NOMO-1 treated with DMSO at 0.1 percent for 48 hours (cell line): Measurements from ENCODE around the gene RAP1A.
A peak's percentile ranks its signal among the peaks of the same experiment; 100 is the strongest.

Experiments
- DNase-seq: peaks from one replicate; lab custom pipeline; 2025; ENCODE audit not compliant: unreplicated experiment; lab: John Stamatoyannopoulos, UW

Gene RAP1A

DNA sequence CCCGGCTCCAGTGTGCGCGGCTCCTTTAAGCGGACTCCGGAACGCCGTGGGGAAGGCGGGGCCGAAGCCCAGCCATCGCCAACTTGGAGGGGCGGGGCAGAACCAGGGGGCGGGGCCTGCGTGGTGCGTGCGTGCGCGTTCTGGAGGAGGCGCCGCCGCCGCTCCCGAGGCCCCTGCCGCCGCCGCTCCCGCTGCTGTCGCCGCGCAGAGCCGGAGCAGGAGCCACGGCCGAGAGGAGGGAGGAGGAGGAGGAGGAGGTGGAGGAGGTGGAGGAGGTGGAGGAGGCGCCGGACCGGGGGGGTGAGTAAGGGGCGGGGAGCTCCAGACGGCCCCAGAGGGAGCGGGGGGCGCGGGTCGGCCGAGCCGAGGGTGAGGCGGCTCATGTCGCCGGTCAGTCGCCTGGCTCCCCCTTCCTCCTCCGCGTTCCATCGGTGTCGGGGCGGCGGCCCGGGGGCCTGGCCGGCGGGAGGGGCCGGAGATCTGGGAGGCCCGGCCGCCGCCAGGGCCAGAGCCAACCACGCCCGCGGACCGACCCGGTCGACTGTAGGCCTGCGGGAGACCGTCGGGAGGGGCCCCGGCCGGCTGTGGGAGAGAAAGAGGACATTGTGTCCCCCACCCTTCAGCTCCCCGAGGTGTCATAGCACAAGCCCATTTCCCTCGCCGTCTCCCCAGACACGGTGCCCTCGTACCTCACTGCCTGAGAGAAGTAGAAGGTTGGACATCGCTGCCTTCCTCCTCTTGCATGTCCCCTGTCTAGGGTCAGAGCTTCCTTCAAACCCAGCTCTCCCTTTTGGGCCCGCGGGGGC, at the start of gene RAP1A:
Gene RAP1A, plus strand, starts transcription at position 155 of the 806 bp plus-strand sequence. CDS start 71,572 bp downstream, outside the sequence.
- DNase-seq = peak; percentile 78

DNA sequence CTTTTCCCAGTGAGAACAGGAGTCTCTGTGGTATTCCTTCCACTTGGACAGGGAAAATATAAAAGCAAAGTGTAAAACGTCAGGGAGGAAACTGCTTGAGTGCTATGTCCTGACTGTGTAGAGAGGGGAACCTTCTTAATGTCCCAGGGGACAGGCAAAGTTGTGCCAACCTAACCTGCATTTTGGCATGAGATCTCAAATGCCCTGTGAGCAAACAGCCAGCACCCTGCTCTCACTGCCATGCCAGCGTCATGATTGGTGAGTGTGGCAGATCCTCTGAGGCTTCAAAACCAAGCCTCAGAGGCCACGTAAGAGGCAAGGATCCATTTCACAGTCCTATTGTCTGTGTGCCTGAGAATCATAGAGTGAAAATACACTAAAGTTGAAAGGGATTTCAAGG, 49.7 kb upstream of the RAP1A start:
- DNase-seq = no peak

DNA sequence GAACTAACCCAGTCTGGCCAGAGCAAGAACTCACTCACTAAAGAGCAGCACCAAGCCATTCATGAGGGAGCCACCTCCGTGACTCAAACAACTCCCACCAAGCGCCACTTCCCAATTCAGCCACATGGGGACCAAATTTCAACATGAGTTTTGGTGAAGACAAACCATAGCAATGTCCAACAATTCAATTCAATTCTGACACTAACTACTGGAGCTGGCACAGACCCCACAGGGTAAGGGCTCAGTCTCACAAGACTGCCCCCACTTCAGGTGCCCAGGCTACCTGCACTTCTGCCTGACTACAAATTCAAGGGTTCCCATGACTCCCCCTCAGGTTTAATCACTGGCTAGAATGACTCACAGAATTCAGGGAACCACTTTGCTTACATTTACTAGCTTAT, 48.8 kb upstream of the RAP1A start:
- peak; percentile 36 for DNase-seq

DNA sequence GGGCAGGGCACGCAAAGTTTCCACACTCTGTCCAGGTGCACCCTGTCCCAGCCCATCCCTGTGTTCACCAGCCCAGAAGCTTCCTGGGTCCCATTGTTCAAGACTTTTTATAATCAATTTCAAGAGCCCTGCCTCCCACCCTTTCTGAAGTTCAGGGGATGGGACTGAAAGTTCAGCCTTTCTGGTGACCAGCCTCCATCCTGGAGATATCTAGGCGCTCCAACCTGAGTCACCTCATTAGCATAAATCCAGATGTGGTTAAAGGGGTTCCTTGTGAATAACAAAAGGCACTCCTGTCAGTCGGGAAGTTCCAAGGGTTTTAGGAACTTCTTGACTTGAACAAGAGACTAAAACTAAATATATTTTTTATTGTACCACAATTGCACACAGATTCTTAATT, 48.4 kb upstream of the RAP1A start:
- no peak for DNase-seq

DNA sequence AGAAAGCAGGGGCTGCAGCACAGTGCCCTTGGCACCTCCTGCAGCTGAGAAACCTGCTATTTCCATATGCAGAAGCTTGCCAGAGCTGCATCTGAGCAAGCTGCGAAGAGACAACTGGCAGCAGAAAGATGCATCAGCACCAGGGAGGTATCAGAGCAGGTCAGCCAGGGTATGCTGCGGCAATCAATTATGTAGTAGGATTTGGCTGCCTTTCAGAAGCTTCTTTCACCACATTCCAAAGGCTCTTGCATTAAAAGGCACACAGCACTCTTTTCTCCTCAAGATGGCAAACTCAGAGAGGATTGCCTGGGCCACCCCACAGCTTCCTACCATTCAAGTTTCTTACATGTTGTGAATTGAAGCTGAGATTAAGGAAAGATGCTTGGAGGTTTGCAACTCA, 47.6 kb upstream of the RAP1A start:
- DNase-seq = no peak

DNA sequence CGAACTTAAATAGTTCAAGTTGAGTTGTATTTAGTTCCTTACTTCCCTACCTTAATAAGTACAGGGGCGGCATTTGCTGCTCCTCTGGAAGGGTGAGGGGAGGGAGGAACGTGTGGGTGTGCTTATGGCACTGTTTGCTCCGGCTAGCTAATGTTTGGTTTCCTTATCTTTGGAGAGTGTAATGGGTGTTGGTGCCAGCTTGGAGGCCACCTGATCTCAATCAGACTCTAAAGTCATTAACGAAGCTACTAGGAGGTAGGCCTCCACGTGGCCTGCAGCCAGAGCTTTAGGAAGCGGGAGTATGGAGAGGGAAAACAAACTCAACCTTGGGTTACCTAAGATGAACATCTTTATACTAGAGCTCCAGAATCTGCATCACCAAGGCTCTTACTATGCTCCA, 43.0 kb upstream of the RAP1A start:
- no peak for DNase-seq

DNA sequence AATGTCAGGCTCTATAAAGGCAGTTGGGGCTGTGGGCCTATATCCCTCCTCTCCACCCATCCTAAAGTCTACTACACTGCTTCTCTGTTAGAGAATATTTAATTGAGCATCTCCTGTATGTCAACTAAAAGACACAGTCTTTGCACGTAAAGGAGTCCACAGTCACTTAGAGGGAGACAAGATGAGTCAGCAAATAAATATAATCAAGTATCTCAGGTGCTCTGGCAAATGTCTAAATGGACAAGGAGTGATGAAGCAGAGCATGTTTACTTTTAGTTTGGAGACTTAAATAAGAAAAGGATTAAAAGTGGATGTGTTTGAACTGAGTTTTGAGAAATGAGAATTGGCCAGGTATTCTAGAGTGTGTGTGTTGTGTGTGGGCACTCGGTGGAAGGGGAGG, 41.8 kb upstream of the RAP1A start:
- no peak for DNase-seq

DNA sequence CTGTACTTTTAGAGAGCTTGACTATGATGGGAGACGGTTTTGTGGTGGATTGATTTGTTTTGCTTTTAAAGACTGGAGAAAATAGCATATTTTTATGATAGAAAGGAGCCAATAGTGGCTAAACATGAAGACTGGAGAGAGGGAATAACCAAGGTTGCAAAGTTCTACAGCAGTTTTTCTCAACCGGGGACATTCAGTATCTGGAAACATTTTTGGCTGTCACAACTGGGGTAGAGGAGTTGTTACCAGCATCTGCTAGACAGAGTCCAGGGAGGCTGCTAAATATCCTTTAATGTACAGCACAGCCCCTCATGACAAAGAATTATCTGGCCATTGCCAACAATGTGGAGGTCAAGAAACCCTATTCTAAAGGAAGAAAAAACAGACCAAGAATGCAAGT, 38.4 kb upstream of the RAP1A start:
- DNase-seq = no peak

DNA sequence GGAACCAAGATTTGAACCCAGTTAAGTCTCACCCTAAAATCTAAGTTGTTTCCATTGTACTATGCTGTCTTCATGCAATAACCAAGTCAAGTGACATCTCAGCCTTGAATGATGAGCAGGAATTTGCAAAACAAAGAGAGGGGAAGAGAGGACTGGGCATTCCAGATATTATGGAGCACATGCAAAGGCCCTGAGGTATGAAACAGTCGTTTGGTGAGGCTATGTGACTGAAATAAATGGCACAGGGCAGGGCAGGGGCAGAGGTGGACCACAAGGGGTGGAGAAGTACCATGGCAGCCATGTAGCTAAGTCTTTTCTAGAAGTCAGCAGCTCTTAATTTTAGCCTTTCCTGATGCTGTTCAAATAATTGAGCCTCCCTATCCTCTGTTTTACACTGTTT, 37.6 kb upstream of the RAP1A start:
- no peak for DNase-seq

DNA sequence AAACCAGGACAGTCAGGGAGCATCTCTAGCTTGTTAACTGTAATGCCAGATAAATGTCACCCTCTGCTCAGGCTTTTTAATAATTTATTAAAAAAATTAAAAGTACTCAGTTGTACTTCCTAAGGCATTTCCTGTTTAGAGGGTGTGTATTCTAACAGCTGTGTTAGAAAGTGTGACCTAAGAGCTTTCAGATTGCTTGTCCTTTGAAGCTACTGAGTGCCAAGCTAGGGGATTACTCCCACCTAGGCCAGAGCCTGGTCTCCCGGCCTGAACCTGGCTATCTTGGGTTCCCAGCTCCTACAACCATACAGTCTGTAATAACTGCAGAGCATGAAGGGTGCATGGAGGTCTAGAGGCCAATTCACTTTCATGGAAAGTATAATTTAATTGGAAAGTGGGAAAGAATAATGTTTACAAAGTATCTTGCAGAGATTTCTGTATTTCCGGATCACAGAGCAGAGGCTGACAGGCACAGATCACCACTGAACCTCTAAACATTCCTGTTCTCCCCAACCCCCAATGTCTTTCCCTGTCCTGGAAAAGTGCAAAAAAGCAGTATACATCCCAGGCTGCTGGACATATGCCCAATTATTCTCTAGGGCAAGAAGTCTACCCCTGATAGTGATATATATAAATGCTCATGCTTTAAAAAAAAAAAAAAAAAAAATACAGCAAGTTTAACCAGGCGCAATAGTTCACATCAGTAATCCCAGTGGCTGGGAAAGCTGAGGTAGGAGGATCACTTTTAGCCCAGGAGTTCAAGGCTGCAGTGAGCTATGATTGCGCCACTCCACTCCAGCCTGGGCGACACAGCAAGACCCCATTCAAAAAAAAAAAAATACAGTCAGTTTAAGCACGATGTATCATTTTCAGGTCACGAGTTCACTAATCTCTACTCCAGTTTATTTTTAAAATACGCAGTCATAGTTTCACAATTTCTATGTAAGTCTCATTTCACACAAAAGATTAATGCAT, 36.7 kb upstream of the RAP1A start:
- no peak for DNase-seq

DNA sequence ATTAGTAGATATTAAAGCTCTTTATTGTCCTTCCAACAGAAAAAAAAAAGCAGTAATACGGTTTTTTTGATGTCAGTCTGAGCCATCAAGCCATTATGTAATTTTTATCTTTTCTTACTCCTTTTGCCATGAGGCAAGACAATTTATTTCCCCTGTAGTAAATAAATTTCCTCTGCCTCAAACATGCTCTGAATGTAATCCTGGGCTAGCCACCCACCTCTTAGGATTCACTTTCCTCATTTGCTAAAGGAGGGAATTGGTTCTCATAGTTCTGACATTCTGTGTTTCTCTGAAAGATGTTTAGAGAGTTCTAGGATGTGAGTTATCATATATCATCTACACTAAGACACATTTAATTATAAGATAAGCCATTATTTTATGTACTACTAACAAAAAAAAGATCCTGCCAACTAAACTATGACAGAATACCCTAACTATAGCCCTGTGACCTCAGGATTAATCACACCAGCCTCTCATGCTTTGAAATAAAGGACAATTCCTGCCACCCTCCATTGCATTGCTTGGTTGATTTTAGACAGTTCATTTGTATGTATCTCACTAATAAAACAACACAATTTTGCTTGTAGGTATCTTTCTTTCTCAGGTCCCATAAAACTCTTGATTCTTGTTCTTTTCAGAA, 34.0 kb upstream of the RAP1A start:
- DNase-seq = no peak

DNA sequence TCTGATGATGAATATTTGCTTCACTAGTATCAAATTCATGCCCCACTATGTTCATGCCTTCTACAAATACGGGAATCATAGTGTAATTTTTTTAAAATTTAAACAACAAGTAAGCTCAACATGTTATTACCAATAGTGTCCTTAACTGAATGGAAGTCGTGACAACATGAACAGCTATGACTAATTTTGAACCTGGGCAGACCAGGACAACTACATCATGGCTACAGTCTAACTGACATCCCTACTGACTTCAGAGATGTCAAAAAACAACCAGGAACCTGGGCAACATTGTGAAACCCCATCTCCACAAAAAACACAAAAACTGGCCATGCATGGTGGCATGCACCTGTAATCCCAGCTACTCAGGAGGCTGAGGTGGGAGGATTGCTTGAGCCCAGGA, 33.5 kb upstream of the RAP1A start:
- DNase-seq = no peak

DNA sequence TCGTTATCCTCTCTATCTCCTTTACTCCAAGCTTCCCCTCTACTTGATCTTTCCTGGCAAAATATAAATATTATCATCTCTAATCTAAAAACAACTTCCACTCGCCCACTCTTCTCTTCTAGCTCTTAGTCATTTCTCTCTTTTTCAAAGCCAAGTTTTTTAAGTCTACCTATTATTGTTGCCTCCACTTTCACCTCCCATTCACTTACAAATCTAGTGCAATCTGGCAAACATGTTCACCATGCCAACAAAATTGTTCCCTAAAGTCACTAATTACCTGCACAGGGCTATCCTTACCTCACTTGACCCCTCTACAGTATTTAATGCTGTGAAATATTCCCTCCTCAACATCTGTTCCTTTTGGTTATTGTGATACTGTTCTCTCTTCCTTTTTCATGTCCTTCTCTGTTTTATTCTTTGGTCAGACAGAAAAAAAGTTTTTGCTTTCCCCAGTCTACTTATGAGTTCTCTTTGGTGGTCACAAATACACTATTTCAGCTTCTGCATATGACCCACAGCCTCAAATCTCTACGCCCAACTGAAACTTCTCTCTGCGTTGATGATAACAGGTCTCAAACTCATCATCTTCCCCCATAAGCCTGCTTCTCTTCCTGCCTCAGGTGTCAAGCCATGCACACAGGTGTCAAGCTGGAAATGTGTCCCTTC, 31.9 kb upstream of the RAP1A start:
- no peak for DNase-seq

DNA sequence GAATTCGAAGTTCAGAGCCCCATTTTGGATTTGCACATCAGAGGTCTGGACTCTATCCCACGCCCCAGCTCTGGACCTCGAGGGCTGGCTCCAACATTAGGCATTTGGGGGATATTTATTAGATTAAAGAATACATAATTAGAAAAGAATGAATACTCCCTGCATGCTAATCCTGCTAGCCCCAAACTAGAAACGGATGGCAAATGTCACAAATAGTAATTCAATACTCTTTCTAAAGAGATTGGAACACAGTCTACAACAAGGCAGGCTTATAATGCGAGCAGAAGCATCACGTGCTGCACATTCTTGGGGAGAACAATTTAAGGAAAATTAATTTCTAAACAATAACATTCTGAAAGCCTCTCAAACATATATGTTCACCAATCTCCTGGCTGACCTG, 27.7 kb upstream of the RAP1A start:
- no peak for DNase-seq

DNA sequence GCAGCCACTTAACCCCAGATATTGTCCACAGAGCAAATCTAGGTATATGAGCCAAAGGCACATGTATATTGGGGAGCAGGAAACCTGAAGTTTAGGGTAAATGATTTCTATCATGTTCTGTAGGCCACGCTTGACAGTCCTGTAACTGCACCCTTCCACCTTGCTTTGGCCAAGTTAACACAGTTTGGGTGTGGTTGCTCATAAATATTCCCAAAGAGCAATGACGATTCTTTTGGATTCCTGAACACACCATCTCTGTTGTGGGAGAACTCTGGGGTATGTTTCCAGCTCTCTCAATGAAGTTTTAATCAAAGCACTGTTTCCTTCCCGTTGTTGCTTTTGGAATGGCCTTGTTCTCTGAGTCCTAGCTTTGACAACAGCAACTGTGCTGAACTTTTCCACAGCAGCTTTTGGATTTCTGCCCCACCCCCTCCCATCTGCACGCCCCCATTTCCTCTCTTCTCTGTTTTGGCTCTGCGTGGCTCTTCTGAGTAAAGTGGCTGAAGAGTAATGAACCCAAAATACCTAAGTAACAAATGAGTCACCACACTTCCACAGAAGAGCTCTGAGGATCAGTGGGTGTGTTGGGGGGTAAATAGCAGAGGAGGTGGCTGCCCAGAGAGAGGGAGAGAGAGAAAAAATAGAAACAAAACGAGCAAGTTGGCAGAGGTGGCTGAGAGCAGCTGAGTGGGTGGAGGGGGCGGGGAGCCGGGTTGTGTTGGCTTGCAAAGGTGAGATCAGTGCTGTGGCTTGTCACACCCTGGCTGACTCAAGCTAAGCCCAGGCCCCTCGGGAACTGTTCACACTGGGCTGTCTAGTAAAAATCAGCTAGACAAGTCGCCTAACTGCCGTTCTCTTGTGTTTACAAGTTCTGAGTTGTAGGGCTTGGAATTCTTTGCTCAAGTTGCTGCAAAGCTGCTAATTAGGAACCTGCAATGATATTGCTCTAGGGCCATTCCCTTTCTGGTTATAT, 26.9 kb upstream of the RAP1A start:
- peak; percentile 5 for DNase-seq

DNA sequence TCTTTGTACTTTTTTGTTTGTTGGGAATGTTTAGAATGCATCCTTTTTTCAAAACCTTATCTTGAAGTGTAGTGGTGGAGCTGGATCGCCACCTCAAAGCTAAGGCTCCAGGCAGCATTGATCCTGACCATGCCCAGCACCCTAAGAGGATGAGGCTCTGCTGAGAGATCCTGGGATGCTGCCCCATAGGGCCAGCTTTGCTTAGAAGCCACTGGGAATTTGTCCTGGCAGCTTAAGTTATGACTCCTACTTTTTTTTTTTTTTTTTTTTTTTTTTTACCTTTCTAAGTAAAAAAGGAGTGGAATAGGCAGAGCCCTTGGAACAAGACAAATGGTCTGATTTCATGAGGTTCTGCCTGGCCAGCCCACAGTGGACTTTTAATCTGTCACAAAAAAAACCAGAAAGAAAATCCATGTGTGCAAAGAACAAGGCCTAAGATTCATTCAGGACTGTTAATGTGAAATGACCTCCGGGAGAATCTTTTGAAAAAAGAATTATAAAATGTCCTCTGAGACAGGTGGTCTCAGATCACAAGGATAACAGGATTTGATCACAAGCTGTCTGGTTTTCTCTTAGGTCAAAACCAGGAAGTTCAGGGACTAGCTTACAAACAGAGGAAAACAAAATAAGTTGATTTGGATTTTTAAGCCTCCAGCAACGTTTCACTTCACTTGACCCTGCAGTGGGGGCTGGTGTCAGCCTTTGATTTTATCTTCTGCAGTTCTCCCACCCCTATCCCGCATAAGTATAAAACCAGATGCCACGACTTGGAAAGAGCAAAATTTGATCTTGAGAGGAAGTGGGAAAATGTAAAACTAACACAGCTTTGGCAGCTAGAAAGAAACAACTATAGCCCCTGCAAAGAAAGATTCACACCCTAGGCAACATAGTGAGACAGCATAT, 25.9 kb upstream of the RAP1A start:
- DNase-seq = no peak

DNA sequence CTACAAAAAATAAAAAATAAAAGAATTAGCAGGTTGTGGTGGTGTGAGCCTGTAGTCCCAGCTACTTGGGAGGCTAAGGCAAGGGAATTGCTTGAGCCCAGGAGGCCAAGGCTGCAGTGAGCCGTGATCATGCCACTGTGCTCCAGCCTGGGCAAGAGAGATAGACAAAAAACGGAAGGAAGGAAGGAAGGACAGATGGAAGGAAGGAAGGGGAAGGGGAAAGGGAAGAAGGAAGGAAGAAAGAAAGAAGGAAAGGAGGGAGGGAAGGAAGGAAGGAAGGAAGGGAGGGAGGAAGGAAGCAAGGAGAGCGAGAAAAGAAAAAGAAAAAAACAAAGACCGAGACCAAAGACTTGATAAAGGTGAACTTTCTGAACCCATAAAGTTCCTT, 25.3 kb upstream of the RAP1A start:
- DNase-seq = no peak

DNA sequence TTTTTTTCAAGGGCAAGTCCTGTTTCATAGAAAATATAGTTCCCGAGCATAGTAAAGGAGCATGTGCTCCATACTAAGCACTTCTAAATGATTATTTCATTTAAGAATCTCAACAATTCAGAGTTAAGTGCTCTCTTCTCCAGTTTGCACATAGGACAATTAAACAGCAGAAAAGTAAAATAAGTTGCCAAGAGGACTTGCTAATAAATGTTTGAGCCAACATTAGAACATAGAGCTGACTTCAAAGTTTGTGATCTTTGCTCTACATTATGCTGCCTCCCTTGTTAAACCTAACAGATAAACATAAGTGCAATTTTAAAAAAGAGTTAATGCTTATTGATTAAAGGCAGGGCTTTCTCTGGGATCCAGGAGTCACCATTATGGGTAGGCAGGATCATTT, 23.8 kb upstream of the RAP1A start:
- DNase-seq = no peak

DNA sequence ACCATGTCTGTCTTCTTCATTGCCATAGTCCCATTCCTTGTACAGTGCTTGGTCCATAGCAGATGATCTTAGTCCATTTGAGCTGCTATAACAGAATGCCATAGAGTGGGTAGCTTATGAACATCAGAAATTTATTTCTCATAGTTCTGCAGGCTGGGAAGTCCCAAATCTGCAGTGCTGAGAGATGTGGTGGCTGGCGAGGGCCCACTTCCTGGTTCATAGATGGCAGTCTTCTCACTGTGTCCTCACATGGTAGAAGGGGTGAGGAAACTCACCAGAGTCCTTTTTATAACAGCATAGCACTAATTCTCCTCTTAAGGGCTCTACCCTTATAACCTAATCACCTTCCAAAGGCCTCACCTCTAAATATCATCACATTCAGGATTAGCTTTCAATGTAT, 23.1 kb upstream of the RAP1A start:
- no peak for DNase-seq
